ENCODE results near the gene CCR3.

DNA sequence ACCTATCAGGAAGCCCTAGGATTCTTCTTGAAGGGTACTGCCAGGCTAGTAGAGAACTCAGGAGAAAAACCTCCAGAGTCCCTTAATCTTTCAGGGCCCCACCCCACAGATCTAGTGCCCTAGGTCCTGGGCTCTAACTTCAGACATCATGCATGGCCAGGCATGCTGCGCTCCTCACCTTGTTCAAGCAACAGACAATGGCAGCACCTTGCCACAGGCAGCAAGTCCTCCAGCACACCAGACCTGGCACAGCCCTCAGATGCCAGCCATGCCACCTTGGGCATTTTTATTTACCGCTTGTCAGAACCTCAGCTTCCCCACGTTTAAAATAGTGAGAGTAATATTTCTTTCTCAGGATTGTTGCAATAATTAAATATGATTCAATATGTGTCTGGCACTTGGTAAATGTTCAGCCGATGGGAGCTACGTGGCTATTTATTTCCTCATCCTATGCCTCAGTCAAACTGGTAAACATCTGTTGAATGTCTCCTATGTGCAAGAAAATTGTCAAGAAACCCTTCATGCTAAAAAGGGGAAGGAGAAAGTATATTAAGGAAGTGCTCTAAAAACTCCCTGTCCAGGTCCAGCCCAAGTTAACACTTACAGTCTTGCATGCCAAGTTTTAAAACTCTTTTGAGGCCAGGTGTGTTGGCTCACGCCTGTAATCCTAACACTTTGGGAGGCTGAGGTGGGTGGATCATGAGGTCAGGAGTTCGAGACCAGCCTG, 19.7 kb upstream of the CCR3 start:
- TF ChIP-seq EP300 (IDR thresholded peaks at IDR 0.05) = no peak
- TF ChIP-seq POLR2A (IDR thresholded peaks at IDR 0.05) = no peak

Measured in sigmoid colon (tissue), 4 donors.